ENCODE measurements around the gene SKIDA1.

The SKIDA1 gene

DNA sequence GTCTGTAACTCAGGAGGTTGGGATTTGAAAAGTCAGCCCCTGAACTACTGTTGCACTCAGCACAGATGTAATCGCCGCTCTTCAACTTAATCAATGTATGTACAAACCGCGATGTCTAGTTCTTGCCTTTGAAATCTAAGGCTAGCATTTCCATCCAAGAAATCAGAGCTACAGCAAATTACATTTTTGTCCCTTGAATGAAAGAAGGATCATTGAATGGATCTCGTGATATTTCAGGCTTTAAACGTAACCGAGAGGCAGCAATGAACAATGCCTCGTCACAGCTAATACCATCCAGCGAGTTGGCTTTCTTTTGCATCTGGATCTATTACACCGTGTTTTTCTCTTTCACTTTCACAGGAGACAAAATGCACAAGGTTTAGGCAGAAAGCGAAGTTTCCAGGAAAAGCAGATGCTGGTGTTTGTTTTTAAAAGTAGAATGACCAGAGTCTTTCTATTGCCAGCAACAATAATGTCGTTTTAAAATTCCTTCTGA lies 5.5 kb downstream of the SKIDA1 start:
- no peak for TF ChIP-seq CTCF (IDR thresholded peaks at IDR 0.05; ENCODE audit: control extremely low read depth, extremely low read depth, low read depth, missing control alignments)
- no peak for DNase-seq (ENCODE audit: extremely low spot score)
- ChIA-PET POLR2A (no interaction called here), CTCF (interaction anchor here (1.0 kb wide), 1 partner anchor 30 kb away, joined by 3 read pairs; no protein-coding TSS in a partner anchor)

GRCh38 chr10:21519397-21519933 lies 6.0 kb downstream of the SKIDA1 start:
- DNase-seq (ENCODE audit: extremely low spot score) = no peak
- POLR2A ChIA-PET = no interaction called here
- no peak for TF ChIP-seq CTCF (IDR thresholded peaks at IDR 0.05; ENCODE audit: control extremely low read depth, extremely low read depth, low read depth, missing control alignments)
- CTCF ChIA-PET = interaction anchor here (1.0 kb wide), 1 partner anchor 31 kb away, joined by 3 read pairs; no protein-coding TSS in a partner anchor

DNA sequence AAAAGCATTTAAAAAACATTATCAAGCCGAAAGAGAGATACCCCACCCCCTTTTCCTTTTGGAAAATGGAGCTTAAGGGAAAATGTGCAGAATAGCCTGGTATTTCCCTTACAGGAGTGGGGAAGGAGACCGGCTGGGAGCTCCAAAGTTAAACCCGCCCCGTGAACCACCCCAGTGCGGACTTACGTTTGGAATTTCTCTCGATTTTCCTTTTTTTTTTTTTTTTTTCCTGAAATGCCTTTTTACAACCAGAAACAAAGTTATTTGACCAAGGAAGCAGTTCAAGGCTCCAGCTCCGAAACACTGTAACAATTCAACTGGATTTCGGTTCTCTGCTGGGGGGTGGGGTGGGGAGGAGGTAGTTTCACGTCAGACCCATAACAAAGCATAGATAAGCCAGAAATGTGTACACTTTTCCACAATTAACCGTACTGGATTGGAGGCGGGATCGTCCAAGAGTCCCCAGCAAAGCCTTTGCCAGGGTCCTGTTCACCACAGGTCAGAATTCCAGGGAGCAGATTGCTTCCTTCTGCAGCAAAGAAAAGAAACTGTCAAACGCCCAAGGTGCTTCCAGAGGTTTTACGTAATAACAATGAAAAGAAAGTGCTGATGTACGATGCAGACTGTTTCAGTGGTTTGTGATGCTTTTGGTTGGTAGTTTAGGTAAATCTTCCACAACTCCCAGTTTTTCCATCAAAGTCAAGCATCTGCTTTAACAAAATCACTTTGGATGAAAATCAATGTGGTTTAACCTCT lies 6.7 kb downstream of the SKIDA1 start:
- CTCF ChIA-PET = interaction anchor here (1.0 to 1.4 kb wide), 4 partner anchors 14 to 23 kb away, joined by 3 to 6 read pairs (median 3); no protein-coding TSS in a partner anchor
- DNase-seq (ENCODE audit: extremely low spot score) = no peak
- POLR2A ChIA-PET = interaction anchor here (0.7 kb wide), 1 partner anchor 9 kb away, joined by 3 read pairs; no protein-coding TSS in a partner anchor
- no peak for TF ChIP-seq CTCF (IDR thresholded peaks at IDR 0.05; ENCODE audit: control extremely low read depth, extremely low read depth, low read depth, missing control alignments)

GRCh38 chr10:21518149-21518640 lies 7.3 kb downstream of the SKIDA1 start:
- CTCF ChIA-PET = interaction anchor here (1.0 to 1.4 kb wide), 4 partner anchors 14 to 22 kb away, joined by 3 to 6 read pairs (median 3); no protein-coding TSS in a partner anchor
- TF ChIP-seq CTCF (IDR thresholded peaks at IDR 0.05; ENCODE audit: control extremely low read depth, extremely low read depth, low read depth, missing control alignments) = no peak
- DNase-seq (ENCODE audit: extremely low spot score) = no peak
- POLR2A ChIA-PET = interaction anchor here (0.7 kb wide), 1 partner anchor 8 kb away, joined by 3 read pairs; no protein-coding TSS in a partner anchor

DNA sequence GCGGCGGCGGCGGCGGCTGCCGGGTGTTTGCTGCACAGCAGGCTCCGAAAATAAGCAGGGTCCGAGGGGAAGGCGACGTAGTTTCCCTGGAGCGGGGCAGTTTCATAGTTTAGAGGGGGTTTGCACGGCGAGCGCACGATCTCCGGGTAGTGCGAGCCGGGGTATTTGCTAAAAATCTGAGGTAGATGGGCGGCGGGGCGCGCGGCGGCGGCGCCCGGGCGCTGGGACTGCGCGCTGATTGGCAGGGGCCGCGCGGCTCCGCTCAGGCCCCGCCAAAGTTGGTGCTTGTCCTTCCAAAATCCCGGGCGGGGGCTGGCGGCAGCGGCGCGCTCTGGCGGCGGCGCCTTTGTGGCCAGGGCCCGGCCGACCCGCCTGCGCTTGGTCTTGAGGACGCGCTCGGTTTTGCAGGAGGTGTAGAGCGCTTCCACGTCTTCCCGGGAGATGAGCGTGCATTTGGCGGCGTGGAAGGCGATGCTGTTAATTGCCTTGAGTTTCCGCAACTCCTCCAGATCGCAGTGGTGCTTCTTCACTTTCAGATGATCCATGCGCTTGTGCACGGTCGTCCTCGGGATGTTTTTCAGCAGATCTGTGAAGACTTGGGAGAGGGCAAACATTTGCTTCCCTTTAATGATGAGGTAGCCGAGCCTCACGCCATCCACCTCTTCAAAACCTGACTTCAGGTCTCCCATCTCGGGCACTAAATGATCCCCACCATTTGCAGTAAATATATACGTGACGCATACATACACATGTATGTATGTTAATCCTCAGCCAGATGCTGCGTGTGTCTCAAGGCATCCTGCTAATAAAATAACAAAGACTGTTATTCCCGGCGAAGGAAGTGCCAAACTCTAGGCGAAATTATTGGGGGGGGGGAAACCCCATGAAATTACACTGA lies 8.1 kb downstream of the SKIDA1 start:
- TF ChIP-seq CTCF (IDR thresholded peaks at IDR 0.05; ENCODE audit: control extremely low read depth, extremely low read depth, low read depth, missing control alignments) = no peak
- no peak for DNase-seq (ENCODE audit: extremely low spot score)
- POLR2A ChIA-PET = no interaction called here
- CTCF ChIA-PET = interaction anchor here (1.0 to 1.4 kb wide), 3 partner anchors 11 to 21 kb away, joined by 3 to 6 read pairs (median 3); no protein-coding TSS in a partner anchor
